Parathyroid adenoma (tissue), 2 donors: ENCODE measurements around the gene RPA4.

Experiments used
- H2AFZ ChIP-seq: fragments of 300-600 bp; sonication (generic); one replicate; pipeline ENCODE4 v1.7.0; 2017; ENCODE audit warnings: antibody characterized with exemption, mild to moderate bottlenecking
- H3K27ac ChIP-seq: fragments of 300-600 bp; sonication (generic); one replicate; pipeline ENCODE4 v1.7.0; 2017
- H3K27me3 ChIP-seq: fragments of 300-600 bp; sonication (generic); one replicate; pipeline ENCODE4 v1.7.0; 2017; ENCODE audit warnings: low read length; ENCODE audit not compliant: control insufficient read depth, insufficient read depth
- H3K36me3 ChIP-seq: fragments of 300-600 bp; sonication (generic); one replicate; pipeline ENCODE4 v1.7.0; 2017; ENCODE audit warnings: low read length; ENCODE audit not compliant: control insufficient read depth, insufficient read depth
- H3K4me1 ChIP-seq: fragments of 300-600 bp; sonication (generic); one replicate; pipeline ENCODE4 v1.7.0; 2017; ENCODE audit warnings: control low read depth
- H3K4me2 ChIP-seq: fragments of 300-600 bp; sonication (generic); one replicate; pipeline ENCODE4 v1.7.0; 2017; ENCODE audit warnings: low read length
- H3K4me3 ChIP-seq: fragments of 300-600 bp; sonication (generic); one replicate; pipeline ENCODE4 v1.7.0; 2017; ENCODE audit warnings: low read depth, low read length
- H3K79me2 ChIP-seq: fragments of 300-600 bp; sonication (generic); one replicate; pipeline ENCODE4 v1.7.0; 2017; ENCODE audit warnings: control low read depth
- H3K9ac ChIP-seq: fragments of 300-600 bp; sonication (generic); one replicate; pipeline ENCODE4 v1.7.0; 2017; ENCODE audit warnings: mild to moderate bottlenecking
- H3K9me3 ChIP-seq: fragments of 300-600 bp; sonication (generic); one replicate; pipeline ENCODE4 v1.7.0; 2017; ENCODE audit warnings: low read length; ENCODE audit not compliant: control insufficient read depth
- CTCF ChIP-seq: fragments of 300-600 bp; sonication (generic); IDR thresholded peaks from one replicate; pipeline ENCODE4 v1.7.0; 2017; ENCODE audit warnings: antibody characterized with exemption, mild to moderate bottlenecking
- donor health status: primary hyperparathyroidism.

Gene RPA4

GRCh38 chrX:96883608-96884007 lies at the start of gene RPA4:
RPA4 (plus strand) TSS chrX:96883908; CDS start chrX:96884311, 403 bp downstream.
- Histone ChIP-seq H2AFZ (no peak within 1 kb of the TSS), H3K4me1 (no peaks in the 10 kb centered on the region), H3K4me3 (no peak within 1 kb of the TSS), H3K9ac (no peak within 1 kb of the TSS), H3K9me3 (no peaks in the 10 kb centered on the region), H3K36me3 (no peaks in the 10 kb centered on the region), H3K27ac (no peak within 1 kb of the TSS), H3K79me2 (no peaks in the 10 kb centered on the region), H3K27me3 (no peaks in the 10 kb centered on the region), H3K4me2 (no peak within 1 kb of the TSS)
- TF ChIP-seq CTCF: no peak

GRCh38 chrX:96834137-96834536 lies 49.6 kb upstream of the RPA4 start:
- H2AFZ ChIP-seq: no peak overlapping the region
- H3K27ac ChIP-seq: no peak overlapping the region
- H3K9ac ChIP-seq: no peak overlapping the region
- no peak overlapping the region for H3K4me2 ChIP-seq
- no peaks in the 10 kb centered on the region for H3K9me3 ChIP-seq
- no peak for TF ChIP-seq CTCF
- H3K27me3 ChIP-seq: no peaks in the 10 kb centered on the region
- H3K79me2 ChIP-seq: no peaks in the 10 kb centered on the region
- H3K36me3 ChIP-seq: no peaks in the 10 kb centered on the region
- no peak overlapping the region for H3K4me3 ChIP-seq
- H3K4me1 ChIP-seq: no peaks in the 10 kb centered on the region

- Histone ChIP-seq H3K4me3 (no peak overlapping the region), H3K4me1 (no peaks in the 10 kb centered on the region), H2AFZ (no peak overlapping the region), H3K9me3 (no peaks in the 10 kb centered on the region), H3K4me2 (no peak overlapping the region), H3K9ac (no peak overlapping the region), H3K27ac (no peak overlapping the region), H3K79me2 (no peaks in the 10 kb centered on the region), H3K36me3 (no peaks in the 10 kb centered on the region), H3K27me3 (no peaks in the 10 kb centered on the region)
- TF ChIP-seq CTCF: no peak
Observed at GRCh38 chrX:96835660-96836289, 47.9 kb upstream of the RPA4 start.

- Histone ChIP-seq H2AFZ (no peak overlapping the region), H3K9ac (no peak overlapping the region), H3K9me3 (no peaks in the 10 kb centered on the region), H3K27ac (no peak overlapping the region), H3K27me3 (no peaks in the 10 kb centered on the region), H3K79me2 (no peaks in the 10 kb centered on the region), H3K4me3 (no peak overlapping the region), H3K4me2 (no peak overlapping the region), H3K4me1 (no peaks in the 10 kb centered on the region), H3K36me3 (no peaks in the 10 kb centered on the region)
- TF ChIP-seq CTCF: no peak
Observed at GRCh38 chrX:96837808-96838207, 45.9 kb upstream of the RPA4 start.

GRCh38 chrX:96838537-96838936 lies 45.2 kb upstream of the RPA4 start:
- Histone ChIP-seq H3K27ac (no peak overlapping the region), H3K4me2 (no peak overlapping the region), H3K4me3 (no peak overlapping the region), H2AFZ (no peak overlapping the region), H3K36me3 (no peaks in the 10 kb centered on the region), H3K27me3 (no peaks in the 10 kb centered on the region), H3K4me1 (no peaks in the 10 kb centered on the region), H3K9ac (no peak overlapping the region), H3K79me2 (no peaks in the 10 kb centered on the region), H3K9me3 (no peaks in the 10 kb centered on the region)
- TF ChIP-seq CTCF: no peak
